ENCODE results near the gene FAM149B1. TPM values are rescaled to one million over a fixed set of nuclear protein-coding genes. Genes with fewer than 3 reads are reported as not detected.

Gene FAM149B1
- total and polyA plus RNA-seq, 10 of the 15 experiments (the other 5 are each of a cell fraction or from before 2014, with no cell fraction given) = 6.6 to 20.9 (median 11.2) TPM

- no peak for TF ChIP-seq PBX3 (IDR thresholded peaks at IDR 0.05; ENCODE audit: insufficient replicate concordance, low read depth, low read length)
- TF ChIP-seq HDAC6 (IDR thresholded peaks at IDR 0.05; ENCODE audit: unreplicated experiment) = no peak
These were observed 22.3 kb downstream of the FAM149B1 start (continued) for GRCh38 chr10:73190188-73190587.

GRCh38 chr10:73205081-73205480 is 37.2 kb downstream of the FAM149B1 start:
- ChIA-PET SMC1A (ENCODE audit: uncharacterized antibody, unreplicated experiment) (no interaction called here), RAD21 (ENCODE audit: unreplicated experiment) (no interaction called here), CTCF (no interaction called here), POLR2A (no interaction called here)
- no peak overlapping the region for H3K4me2 ChIP-seq (ENCODE audit: control insufficient read depth, insufficient read depth)
- H2AFZ ChIP-seq (ENCODE audit: control insufficient read depth, low read depth, low read length) = no peak overlapping the region
- FAIRE-seq (no peak), DNase-seq (ENCODE audit: low read depth, low spot score) (no peak), ATAC-seq (no peak)
- no peaks in the 10 kb centered on the region for H3K79me2 ChIP-seq (ENCODE audit: control insufficient read depth, insufficient read depth, low read length)
- H3K27ac ChIP-seq (ENCODE audit: control insufficient read depth, insufficient read depth) = no peak overlapping the region
- TF ChIP-seq TAF1 (IDR thresholded peaks at IDR 0.05; ENCODE audit: borderline replicate concordance, low read depth, low read length) = no peak
- no peaks in the 10 kb centered on the region for H3K9me3 ChIP-seq (replicated peaks; ENCODE audit: control insufficient read depth, insufficient read depth, low read length)
- H3K4me1 ChIP-seq (ENCODE audit: control insufficient read depth, insufficient read depth, low read length) = no peaks in the 10 kb centered on the region
- no peaks in the 10 kb centered on the region for H4K20me1 ChIP-seq (ENCODE audit: control insufficient read depth, insufficient read depth)
- intact Hi-C loops (cut with micrococcal nuclease; ENCODE audit: unreplicated experiment) = no loop called here
- H3K27me3 ChIP-seq (replicated peaks in 1 of 2; ENCODE audit: control insufficient read depth in 2 of 2, insufficient read depth in 2 of 2, low read length in 1 of 2) = no peaks in the 10 kb centered on the region
- BruUV-seq (replicated peaks) = no TSS peak
- H3K36me3 ChIP-seq (ENCODE audit: control insufficient read depth in 2 of 2, insufficient read depth in 2 of 2, low read length in 1 of 2) = no peaks in the 10 kb centered on the region
- H3K4me3 ChIP-seq = no peak overlapping the region
- no peak overlapping the region for H3K9ac ChIP-seq (ENCODE audit: control insufficient read depth, insufficient read depth, low read length)
- in situ Hi-C loops (cut with MboI) = no loop called here
- 74% methylated on average over 3 of the region's 3 CpGs for WGBS (ENCODE audit: insufficient coverage, insufficient replicate concordance, low lambda C conversion rate, missing lambda C conversion rate)

GRCh38 chr10:73205890-73206289 is 38.0 kb downstream of the FAM149B1 start:
- no peaks in the 10 kb centered on the region for H3K36me3 ChIP-seq (ENCODE audit: control insufficient read depth in 2 of 2, insufficient read depth in 2 of 2, low read length in 1 of 2)
- intact Hi-C loops (cut with micrococcal nuclease; ENCODE audit: unreplicated experiment) (no loop called here), in situ Hi-C loops (cut with MboI) (no loop called here)
- H3K9me3 ChIP-seq (replicated peaks; ENCODE audit: control insufficient read depth, insufficient read depth, low read length) = no peaks in the 10 kb centered on the region
- POLR2A ChIA-PET = no interaction called here
- DNase-seq (ENCODE audit: low read depth, low spot score) (no peak), ATAC-seq (no peak), FAIRE-seq (no peak)
- 100% methylated on average over 1 of the region's 1 CpG for WGBS (ENCODE audit: insufficient coverage, insufficient replicate concordance, low lambda C conversion rate, missing lambda C conversion rate)
- CTCF ChIA-PET = no interaction called here
- H3K27ac ChIP-seq (ENCODE audit: control insufficient read depth, insufficient read depth) = no peak overlapping the region
- SMC1A ChIA-PET (ENCODE audit: uncharacterized antibody, unreplicated experiment) = no interaction called here
- BruUV-seq (replicated peaks) = no TSS peak
- H3K79me2 ChIP-seq (ENCODE audit: control insufficient read depth, insufficient read depth, low read length) = no peaks in the 10 kb centered on the region
- no peaks in the 10 kb centered on the region for H3K27me3 ChIP-seq (replicated peaks in 1 of 2; ENCODE audit: control insufficient read depth in 2 of 2, insufficient read depth in 2 of 2, low read length in 1 of 2)
- no peak overlapping the region for H3K9ac ChIP-seq (ENCODE audit: control insufficient read depth, insufficient read depth, low read length)
- no peak overlapping the region for H2AFZ ChIP-seq (ENCODE audit: control insufficient read depth, low read depth, low read length)
- no peak for TF ChIP-seq MTA2 (IDR thresholded peaks at IDR 0.05; ENCODE audit: low read depth)
- no peak for TF ChIP-seq KLF5 (IDR thresholded peaks at IDR 0.05; ENCODE audit: partially characterized antibody)
- TF ChIP-seq ATF2 (IDR thresholded peaks at IDR 0.05; ENCODE audit: low read length) = no peak
- no peak for TF ChIP-seq TCF7 (IDR thresholded peaks at IDR 0.05; ENCODE audit: borderline replicate concordance)
- TF ChIP-seq NFYA (IDR thresholded peaks at IDR 0.05; ENCODE audit: borderline replicate concordance, low read depth, low read length) = no peak
- no peak overlapping the region for H3K4me3 ChIP-seq
- no peak overlapping the region for H3K4me2 ChIP-seq (ENCODE audit: control insufficient read depth, insufficient read depth)
- no peaks in the 10 kb centered on the region for H3K4me1 ChIP-seq (ENCODE audit: control insufficient read depth, insufficient read depth, low read length)
- RAD21 ChIA-PET (ENCODE audit: unreplicated experiment) = no interaction called here
- no peaks in the 10 kb centered on the region for H4K20me1 ChIP-seq (ENCODE audit: control insufficient read depth, insufficient read depth)
